ENCODE measurements around the gene GSDME.

GRCh38 chr7:24799506-24799905, 42.2 kb upstream of the GSDME start:
- TF ChIP-seq CTCF (conservative IDR thresholded peaks at IDR 0.05 in 1 of 2, IDR thresholded peaks at IDR 0.05 in 1 of 2; ENCODE audit: low read depth in 1 of 2, low read length in 2 of 2) (no peak), EZH2 (IDR thresholded peaks at IDR 0.05; ENCODE audit: low read length, missing control alignments) (no peak)

All from fibroblast of lung (primary cell).